ENCODE data around the gene GOSR1.
"Not testable (repeated sequence)": the region's sequence is repeated elsewhere in the genome, so short reads cannot be mapped to it uniquely, and the experiment has no call there.

The GOSR1 gene
- total RNA-seq: 49.7 reads per million, percentile 68 among the genes with 10 or more reads in this experiment

GRCh38 chr17:30477083-30477773, at the start of gene GOSR1:
Gene GOSR1 (plus strand): TSS chr17:30477408. CDS start chr17:30477434, 26 bp downstream.
- DNase-seq: peak; percentile 90

GRCh38 chr17:30427611-30428010, 49.6 kb upstream of the GOSR1 start:
- DNase-seq: no peak

GRCh38 chr17:30429155-30429554, 48.1 kb upstream of the GOSR1 start:
- no peak for DNase-seq

- no peak for DNase-seq
Observed at GRCh38 chr17:30433514-30433913, 43.7 kb upstream of the GOSR1 start.

GRCh38 chr17:30436729-30437128, 40.5 kb upstream of the GOSR1 start:
- no peak for DNase-seq

GRCh38 chr17:30443721-30444120, 33.5 kb upstream of the GOSR1 start:
- no peak for DNase-seq

- not testable (repeated sequence) for DNase-seq
Observed at GRCh38 chr17:30446640-30447039, 30.6 kb upstream of the GOSR1 start.

- DNase-seq: no peak
Observed at GRCh38 chr17:30449480-30449879, 27.7 kb upstream of the GOSR1 start.

- no peak for DNase-seq
Observed at GRCh38 chr17:30450125-30451027, 26.8 kb upstream of the GOSR1 start.

GRCh38 chr17:30454635-30455034, 22.6 kb upstream of the GOSR1 start:
- DNase-seq: no peak

- no peak for DNase-seq
Observed at GRCh38 chr17:30458371-30458770, 18.8 kb upstream of the GOSR1 start.

GRCh38 chr17:30458797-30459413, 18.3 kb upstream of the GOSR1 start:
- DNase-seq: not testable (repeated sequence)

GRCh38 chr17:30468465-30468864, 8.7 kb upstream of the GOSR1 start:
- no peak for DNase-seq

- no peak for DNase-seq
Observed at GRCh38 chr17:30472238-30472890, 4.8 kb upstream of the GOSR1 start.

- no peak for DNase-seq
Observed at GRCh38 chr17:30475206-30475605, 2.0 kb upstream of the GOSR1 start.

GRCh38 chr17:30476726-30477082, 504 bp upstream of the GOSR1 start:
- DNase-seq: peak; percentile 7

- DNase-seq: peak; percentile 11
Observed at GRCh38 chr17:30477774-30478115, 537 bp downstream of the GOSR1 start.

GRCh38 chr17:30482555-30482954, 5.3 kb downstream of the GOSR1 start:
- no peak for DNase-seq

GRCh38 chr17:30483159-30483558, 6.0 kb downstream of the GOSR1 start:
- no peak for DNase-seq

- DNase-seq: no peak
Observed at GRCh38 chr17:30493780-30494179, 16.6 kb downstream of the GOSR1 start.

GRCh38 chr17:30495586-30495985, 18.4 kb downstream of the GOSR1 start:
- no peak for DNase-seq

GRCh38 chr17:30503558-30503957, 26.4 kb downstream of the GOSR1 start:
- DNase-seq: no peak

GRCh38 chr17:30505868-30506417, 28.7 kb downstream of the GOSR1 start:
- DNase-seq: no peak
